ENCODE results near the gene UQCRFS1.

- TF ChIP-seq CTCF (IDR thresholded peaks at IDR 0.05) (no peak), POLR2AphosphoS5 (IDR thresholded peaks at IDR 0.05) (no peak)
Observed at GRCh38 chr19:29214411-29214810, 1.5 kb upstream of the UQCRFS1 start.

All from prostate gland (tissue), 2 donors.